GM12878 (cell line): ENCODE measurements around the gene DMRT2. TPM values are rescaled to one million over a fixed set of nuclear protein-coding genes. Genes with fewer than 3 reads are reported as not detected.

Source experiments
- BCL11A ChIP-seq: IDR thresholded peaks from 2 replicates; pipeline ENCODE4 v1.6.1; 2011; ENCODE audit warnings: low read depth, low read length
- CBX5 ChIP-seq: sonication (generic); IDR thresholded peaks from 2 replicates; pipeline ENCODE4 v1.6.1; 2016; ENCODE audit warnings: low read depth, moderate library complexity, mild to moderate bottlenecking, inconsistent platforms
- IKZF1 ChIP-seq: fragments of 450-650 bp; conservative IDR thresholded peaks from 2 replicates; pipeline ENCODE4 v1.6.1; 2017; ENCODE audit warnings: antibody characterized with exemption, mild to moderate bottlenecking
- MXI1 ChIP-seq: fragments of 150-350 bp; IDR thresholded peaks from 2 replicates; pipeline ENCODE4 v1.6.1; 2011; ENCODE audit warnings: low read depth, mild to moderate bottlenecking, inconsistent platforms, low read length, improper control_type of control experiment
- MYC ChIP-seq: IDR thresholded peaks from 2 replicates; pipeline ENCODE4 v1.6.1; 2011; ENCODE audit warnings: mild to moderate bottlenecking, low read length, moderate library complexity, inconsistent platforms; ENCODE audit not compliant: insufficient read depth, insufficient replicate concordance, insufficient read length, severe bottlenecking
- NR2C1 ChIP-seq: fragments of 450-650 bp; IDR thresholded peaks from 2 replicates; pipeline ENCODE4 v1.6.1; 2017; ENCODE audit warnings: antibody characterized with exemption, mild to moderate bottlenecking, moderate library complexity
- SIN3A ChIP-seq: IDR thresholded peaks from 2 replicates; pipeline ENCODE4 v1.6.1; 2012; ENCODE audit warnings: low read depth, low read length, improper control_type of control experiment
- WRNIP1 ChIP-seq: IDR thresholded peaks from 2 replicates; pipeline ENCODE4 v1.6.1; 2011; ENCODE audit warnings: low read depth, low read length, improper control_type of control experiment, borderline replicate concordance
- ZNF24 ChIP-seq: fragments of 450-650 bp; IDR thresholded peaks from 2 replicates; pipeline ENCODE4 v1.6.1; 2017; ENCODE audit warnings: antibody characterized with exemption, mild to moderate bottlenecking
- polyA plus RNA-seq, 11 experiments: library from polyadenylated mRNA; depleted of rRNA in 4 of 11; unstranded in 6 of 11; stranded (reverse) in 5 of 11; fragments of >200 nt; fragmentation: Nextera tagmentation in 4 of 11; fragmentation: Illumina TruSeq in 1 of 11; extraction: Ambion mirVana in 4 of 11; extraction: Trizol in 1 of 11; gene quantifications; 1 replicate in 1 of 11; 2 replicates in 10 of 11; pipeline versions ENCODE4 v1.2.1 to v1.2.3, GENCODE V29; 2011 to 2016; ENCODE audit warnings: inconsistent platforms in 2 of 11, missing spikeins in 2 of 11, low read depth in 1 of 11
- total RNA-seq, 4 experiments: library from RNA; depleted of rRNA in 3 of 4; stranded (reverse); fragments of >200 nt in 3 of 4; fragmentation: Illumina TruSeq in 1 of 4; extraction: Trizol in 1 of 4; gene quantifications; 2 replicates each; pipeline versions ENCODE4 v1.2.1 to v1.2.3, GENCODE V29; 2013 to 2021
- TF ChIP-seq, protein P1 (sequence below): IDR thresholded peaks from 2 replicates; pipeline ENCODE4 v1.6.1; 2012; ENCODE audit warnings: low read depth, low read length, improper control_type of control experiment
- TF ChIP-seq, protein P2 (sequence below): fragments of 450-650 bp; conservative IDR thresholded peaks from 2 replicates; pipeline ENCODE4 v1.6.1; 2017; ENCODE audit warnings: mild to moderate bottlenecking, moderate library complexity
- TF ChIP-seq, protein P3 (sequence below): IDR thresholded peaks from 2 replicates; pipeline ENCODE4 v1.6.1; 2011; ENCODE audit warnings: borderline replicate concordance, low read depth, mild to moderate bottlenecking, moderate library complexity, mixed read lengths, low read length; ENCODE audit not compliant: insufficient read depth; ENCODE audit errors: extremely low read length
- TF ChIP-seq, protein P4 (sequence below): fragments of 450-650 bp; IDR thresholded peaks from 2 replicates; pipeline ENCODE4 v1.6.1; 2017; ENCODE audit warnings: mild to moderate bottlenecking, moderate library complexity
- TF ChIP-seq, protein P5 (sequence below), 3 experiments: IDR thresholded peaks in 2 of 3; conservative IDR thresholded peaks in 1 of 3; 2 replicates each; pipeline ENCODE4 v1.5.1; 2011; ENCODE audit warnings: low read depth in 3 of 3, low read length in 3 of 3, mild to moderate bottlenecking in 3 of 3, control low read depth in 2 of 3, moderate library complexity in 2 of 3, inconsistent platforms in 1 of 3, mixed read lengths in 1 of 3; ENCODE audit not compliant: control insufficient read depth in 2 of 3, insufficient read depth in 1 of 3; ENCODE audit errors: extremely low read depth in 1 of 3
- TF ChIP-seq, protein P6 (sequence below): fragments of 450-650 bp; IDR thresholded peaks from 2 replicates; pipeline ENCODE4 v1.6.1; 2017; ENCODE audit warnings: mild to moderate bottlenecking, low read depth, inconsistent platforms; ENCODE audit not compliant: poor library complexity, severe bottlenecking

DMRT2 gene
- total and polyA plus RNA-seq, 10 of the 15 experiments (the other 5 are each of a cell fraction or from before 2014, with no cell fraction given): 0.08 to 50.2 (median 0.69) TPM

DNA sequence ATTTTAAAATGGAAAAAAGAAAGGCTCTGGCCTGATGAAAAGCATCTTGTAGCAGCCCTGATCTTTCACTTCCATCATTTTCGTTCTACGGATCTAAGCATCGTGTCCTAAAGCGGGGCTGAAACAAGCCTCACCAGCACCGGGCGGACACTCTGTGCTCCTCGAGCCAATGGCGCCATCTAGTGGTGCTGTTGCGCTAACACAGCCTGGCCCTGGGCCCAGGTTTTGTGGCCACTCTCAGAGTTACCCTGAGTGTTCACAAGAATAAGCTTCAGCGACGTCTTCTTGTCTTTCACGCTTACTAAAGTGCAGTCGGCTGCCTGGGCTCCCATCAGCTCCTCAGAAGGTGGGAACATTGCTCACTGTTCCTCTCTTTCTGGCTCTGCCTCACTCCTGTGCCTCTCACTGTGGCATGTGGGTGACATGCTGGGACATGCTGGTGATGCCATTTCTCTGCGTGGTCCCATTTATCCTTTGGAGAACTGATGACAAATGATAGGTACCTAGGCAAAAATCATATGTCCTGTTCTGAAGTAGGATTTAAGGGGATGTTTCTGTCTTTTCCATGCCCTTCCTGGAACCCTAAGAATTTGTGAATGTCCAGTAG lies 41.0 kb upstream of the DMRT2 start (continued):
- TF ChIP-seq SIN3A: no peak
- 0 out of 2 replicates have a peak, but pooled peaks have one; percentile 21 for TF ChIP-seq MXI1
- TF ChIP-seq, protein P1, sequence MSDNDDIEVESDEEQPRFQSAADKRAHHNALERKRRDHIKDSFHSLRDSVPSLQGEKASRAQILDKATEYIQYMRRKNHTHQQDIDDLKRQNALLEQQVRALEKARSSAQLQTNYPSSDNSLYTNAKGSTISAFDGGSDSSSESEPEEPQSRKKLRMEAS: no peak
- TF ChIP-seq ZNF24: 0 out of 2 replicates have a peak, but pooled peaks have one; percentile 27
- TF ChIP-seq, protein P2, sequence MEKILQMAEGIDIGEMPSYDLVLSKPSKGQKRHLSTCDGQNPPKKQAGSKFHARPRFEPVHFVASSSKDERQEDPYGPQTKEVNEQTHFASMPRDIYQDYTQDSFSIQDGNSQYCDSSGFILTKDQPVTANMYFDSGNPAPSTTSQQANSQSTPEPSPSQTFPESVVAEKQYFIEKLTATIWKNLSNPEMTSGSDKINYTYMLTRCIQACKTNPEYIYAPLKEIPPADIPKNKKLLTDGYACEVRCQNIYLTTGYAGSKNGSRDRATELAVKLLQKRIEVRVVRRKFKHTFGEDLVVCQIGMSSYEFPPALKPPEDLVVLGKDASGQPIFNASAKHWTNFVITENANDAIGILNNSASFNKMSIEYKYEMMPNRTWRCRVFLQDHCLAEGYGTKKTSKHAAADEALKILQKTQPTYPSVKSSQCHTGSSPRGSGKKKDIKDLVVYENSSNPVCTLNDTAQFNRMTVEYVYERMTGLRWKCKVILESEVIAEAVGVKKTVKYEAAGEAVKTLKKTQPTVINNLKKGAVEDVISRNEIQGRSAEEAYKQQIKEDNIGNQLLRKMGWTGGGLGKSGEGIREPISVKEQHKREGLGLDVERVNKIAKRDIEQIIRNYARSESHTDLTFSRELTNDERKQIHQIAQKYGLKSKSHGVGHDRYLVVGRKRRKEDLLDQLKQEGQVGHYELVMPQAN: no peak
- TF ChIP-seq IKZF1: peak; percentile 30; the same call in 1 of the 2 replicates
- TF ChIP-seq MYC: no peak
- TF ChIP-seq, protein P3, sequence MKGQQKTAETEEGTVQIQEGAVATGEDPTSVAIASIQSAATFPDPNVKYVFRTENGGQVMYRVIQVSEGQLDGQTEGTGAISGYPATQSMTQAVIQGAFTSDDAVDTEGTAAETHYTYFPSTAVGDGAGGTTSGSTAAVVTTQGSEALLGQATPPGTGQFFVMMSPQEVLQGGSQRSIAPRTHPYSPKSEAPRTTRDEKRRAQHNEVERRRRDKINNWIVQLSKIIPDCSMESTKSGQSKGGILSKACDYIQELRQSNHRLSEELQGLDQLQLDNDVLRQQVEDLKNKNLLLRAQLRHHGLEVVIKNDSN: no peak
- TF ChIP-seq, protein P4, sequence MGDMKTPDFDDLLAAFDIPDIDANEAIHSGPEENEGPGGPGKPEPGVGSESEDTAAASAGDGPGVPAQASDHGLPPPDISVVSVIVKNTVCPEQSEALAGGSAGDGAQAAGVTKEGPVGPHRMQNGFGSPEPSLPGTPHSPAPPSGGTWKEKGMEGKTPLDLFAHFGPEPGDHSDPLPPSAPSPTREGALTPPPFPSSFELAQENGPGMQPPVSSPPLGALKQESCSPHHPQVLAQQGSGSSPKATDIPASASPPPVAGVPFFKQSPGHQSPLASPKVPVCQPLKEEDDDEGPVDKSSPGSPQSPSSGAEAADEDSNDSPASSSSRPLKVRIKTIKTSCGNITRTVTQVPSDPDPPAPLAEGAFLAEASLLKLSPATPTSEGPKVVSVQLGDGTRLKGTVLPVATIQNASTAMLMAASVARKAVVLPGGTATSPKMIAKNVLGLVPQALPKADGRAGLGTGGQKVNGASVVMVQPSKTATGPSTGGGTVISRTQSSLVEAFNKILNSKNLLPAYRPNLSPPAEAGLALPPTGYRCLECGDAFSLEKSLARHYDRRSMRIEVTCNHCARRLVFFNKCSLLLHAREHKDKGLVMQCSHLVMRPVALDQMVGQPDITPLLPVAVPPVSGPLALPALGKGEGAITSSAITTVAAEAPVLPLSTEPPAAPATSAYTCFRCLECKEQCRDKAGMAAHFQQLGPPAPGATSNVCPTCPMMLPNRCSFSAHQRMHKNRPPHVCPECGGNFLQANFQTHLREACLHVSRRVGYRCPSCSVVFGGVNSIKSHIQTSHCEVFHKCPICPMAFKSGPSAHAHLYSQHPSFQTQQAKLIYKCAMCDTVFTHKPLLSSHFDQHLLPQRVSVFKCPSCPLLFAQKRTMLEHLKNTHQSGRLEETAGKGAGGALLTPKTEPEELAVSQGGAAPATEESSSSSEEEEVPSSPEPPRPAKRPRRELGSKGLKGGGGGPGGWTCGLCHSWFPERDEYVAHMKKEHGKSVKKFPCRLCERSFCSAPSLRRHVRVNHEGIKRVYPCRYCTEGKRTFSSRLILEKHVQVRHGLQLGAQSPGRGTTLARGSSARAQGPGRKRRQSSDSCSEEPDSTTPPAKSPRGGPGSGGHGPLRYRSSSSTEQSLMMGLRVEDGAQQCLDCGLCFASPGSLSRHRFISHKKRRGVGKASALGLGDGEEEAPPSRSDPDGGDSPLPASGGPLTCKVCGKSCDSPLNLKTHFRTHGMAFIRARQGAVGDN: peak; percentile 18; the same call in 1 of the 2 replicates
- TF ChIP-seq CBX5: no peak
- TF ChIP-seq NR2C1: no peak
- TF ChIP-seq, protein P5, sequence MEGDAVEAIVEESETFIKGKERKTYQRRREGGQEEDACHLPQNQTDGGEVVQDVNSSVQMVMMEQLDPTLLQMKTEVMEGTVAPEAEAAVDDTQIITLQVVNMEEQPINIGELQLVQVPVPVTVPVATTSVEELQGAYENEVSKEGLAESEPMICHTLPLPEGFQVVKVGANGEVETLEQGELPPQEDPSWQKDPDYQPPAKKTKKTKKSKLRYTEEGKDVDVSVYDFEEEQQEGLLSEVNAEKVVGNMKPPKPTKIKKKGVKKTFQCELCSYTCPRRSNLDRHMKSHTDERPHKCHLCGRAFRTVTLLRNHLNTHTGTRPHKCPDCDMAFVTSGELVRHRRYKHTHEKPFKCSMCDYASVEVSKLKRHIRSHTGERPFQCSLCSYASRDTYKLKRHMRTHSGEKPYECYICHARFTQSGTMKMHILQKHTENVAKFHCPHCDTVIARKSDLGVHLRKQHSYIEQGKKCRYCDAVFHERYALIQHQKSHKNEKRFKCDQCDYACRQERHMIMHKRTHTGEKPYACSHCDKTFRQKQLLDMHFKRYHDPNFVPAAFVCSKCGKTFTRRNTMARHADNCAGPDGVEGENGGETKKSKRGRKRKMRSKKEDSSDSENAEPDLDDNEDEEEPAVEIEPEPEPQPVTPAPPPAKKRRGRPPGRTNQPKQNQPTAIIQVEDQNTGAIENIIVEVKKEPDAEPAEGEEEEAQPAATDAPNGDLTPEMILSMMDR (IDR thresholded peaks at IDR 0.05 in 2 of 3, conservative IDR thresholded peaks at IDR 0.05 in 1 of 3; ENCODE audit: control insufficient read depth in 2 of 3, extremely low read depth in 1 of 3, insufficient read depth in 1 of 3, low read depth in 3 of 3, low read length in 3 of 3): peak; percentile 98
- TF ChIP-seq, protein P6, sequence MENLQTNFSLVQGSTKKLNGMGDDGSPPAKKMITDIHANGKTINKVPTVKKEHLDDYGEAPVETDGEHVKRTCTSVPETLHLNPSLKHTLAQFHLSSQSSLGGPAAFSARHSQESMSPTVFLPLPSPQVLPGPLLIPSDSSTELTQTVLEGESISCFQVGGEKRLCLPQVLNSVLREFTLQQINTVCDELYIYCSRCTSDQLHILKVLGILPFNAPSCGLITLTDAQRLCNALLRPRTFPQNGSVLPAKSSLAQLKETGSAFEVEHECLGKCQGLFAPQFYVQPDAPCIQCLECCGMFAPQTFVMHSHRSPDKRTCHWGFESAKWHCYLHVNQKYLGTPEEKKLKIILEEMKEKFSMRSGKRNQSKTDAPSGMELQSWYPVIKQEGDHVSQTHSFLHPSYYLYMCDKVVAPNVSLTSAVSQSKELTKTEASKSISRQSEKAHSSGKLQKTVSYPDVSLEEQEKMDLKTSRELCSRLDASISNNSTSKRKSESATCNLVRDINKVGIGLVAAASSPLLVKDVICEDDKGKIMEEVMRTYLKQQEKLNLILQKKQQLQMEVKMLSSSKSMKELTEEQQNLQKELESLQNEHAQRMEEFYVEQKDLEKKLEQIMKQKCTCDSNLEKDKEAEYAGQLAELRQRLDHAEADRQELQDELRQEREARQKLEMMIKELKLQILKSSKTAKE: peak; percentile 55
- TF ChIP-seq WRNIP1: no peak
- TF ChIP-seq BCL11A: no peak
